Liver (tissue), 9 donors: Measurements from ENCODE around the gene KIAA0930. TPM values are rescaled to one million over a fixed set of nuclear protein-coding genes. Genes with fewer than 3 reads are reported as not detected.

Experiments
- DNase-seq: peaks from one replicate; pipeline ENCODE4 v3.0.0-alpha.2; 2017; ENCODE audit warnings: low spot score
- H3K27ac ChIP-seq, 2 donors: one replicate each; pipeline ENCODE4 v1.7.0; 2013; ENCODE audit warnings: inconsistent platforms in 2 of 2, low read length in 2 of 2, control low read depth in 1 of 2, low read depth in 1 of 2, mild to moderate bottlenecking in 1 of 2
- H3K27me3 ChIP-seq, 4 donors: one replicate each; pipeline versions ENCODE4 v1.6.1 to v1.7.0; 2013; ENCODE audit warnings: low read length in 3 of 4, inconsistent platforms in 1 of 4, mild to moderate bottlenecking in 1 of 4, moderate library complexity in 1 of 4; ENCODE audit not compliant: control insufficient read depth in 4 of 4, insufficient read depth in 4 of 4
- H3K36me3 ChIP-seq, 4 donors: one replicate each; pipeline versions ENCODE4 v1.6.1 to v1.7.0; 2013; ENCODE audit warnings: low read length in 3 of 4, mild to moderate bottlenecking in 3 of 4, low read depth in 1 of 4, moderate library complexity in 1 of 4; ENCODE audit not compliant: control insufficient read depth in 4 of 4, insufficient read depth in 3 of 4
- H3K4me1 ChIP-seq, 4 donors: one replicate each; pipeline versions ENCODE4 v1.6.1 to v1.7.0; 2013; ENCODE audit warnings: low read length in 3 of 4, mild to moderate bottlenecking in 3 of 4, moderate library complexity in 1 of 4; ENCODE audit not compliant: control insufficient read depth in 4 of 4, insufficient read depth in 4 of 4
- H3K4me3 ChIP-seq, 3 donors: one replicate each; pipeline versions ENCODE4 v1.6.1 to v1.7.0; 2013; ENCODE audit warnings: low read length in 3 of 3, control low read depth in 1 of 3, low read depth in 1 of 3, mild to moderate bottlenecking in 1 of 3
- H3K9ac ChIP-seq, 2 donors: one replicate each; pipeline ENCODE4 v1.7.0; 2013; ENCODE audit warnings: low read length in 2 of 2, mild to moderate bottlenecking in 2 of 2, moderate library complexity in 2 of 2, control low read depth in 1 of 2, low read depth in 1 of 2
- H3K9me3 ChIP-seq, 4 donors: one replicate each; pipeline versions ENCODE4 v1.6.1 to v1.7.0; 2013; ENCODE audit warnings: low read length in 3 of 4; ENCODE audit not compliant: control insufficient read depth in 4 of 4
- CTCF ChIP-seq: fragments of 150-350 bp; IDR thresholded peaks from 2 replicates; pipeline ENCODE4 v1.5.1; 2017; ENCODE audit warnings: improper control_type of control experiment, low read depth, low read length; ENCODE audit not compliant: missing input control
- EGR1 ChIP-seq, 2 donors: IDR thresholded peaks; 2 replicates each; pipeline ENCODE4 v1.6.1; 2016 to 2018; ENCODE audit warnings: antibody characterized with exemption in 2 of 2, low read depth in 2 of 2
- FOXA1 ChIP-seq: IDR thresholded peaks from 2 replicates; pipeline ENCODE4 v1.6.1; 2016; ENCODE audit warnings: antibody characterized with exemption
- FOXA2 ChIP-seq: IDR thresholded peaks from 2 replicates; pipeline ENCODE4 v1.6.1; 2016; ENCODE audit warnings: antibody characterized with exemption
- HNF4A ChIP-seq, 2 donors: conservative IDR thresholded peaks; 2 replicates each; pipeline ENCODE4 v1.6.1; 2016; ENCODE audit warnings: antibody characterized with exemption in 2 of 2, mild to moderate bottlenecking in 2 of 2
- HNF4G ChIP-seq: IDR thresholded peaks from 2 replicates; pipeline ENCODE4 v1.6.1; 2016; ENCODE audit warnings: antibody characterized with exemption
- MAX ChIP-seq: IDR thresholded peaks from 2 replicates; pipeline ENCODE4 v1.6.1; 2016; ENCODE audit warnings: antibody characterized with exemption
- NR2F2 ChIP-seq: IDR thresholded peaks from 2 replicates; pipeline ENCODE4 v1.6.1; 2016; ENCODE audit warnings: antibody characterized with exemption
- REST ChIP-seq: IDR thresholded peaks from 2 replicates; pipeline ENCODE4 v1.6.1; 2016; ENCODE audit warnings: antibody characterized with exemption, mild to moderate bottlenecking
- RXRA ChIP-seq, 2 donors: IDR thresholded peaks; 2 replicates each; pipeline ENCODE4 v1.6.1; 2017 to 2018; ENCODE audit warnings: antibody characterized with exemption in 2 of 2, mild to moderate bottlenecking in 1 of 2
- SP1 ChIP-seq: IDR thresholded peaks from 2 replicates; pipeline ENCODE4 v1.6.1; 2018; ENCODE audit warnings: antibody characterized with exemption, mild to moderate bottlenecking
- TAF1 ChIP-seq: conservative IDR thresholded peaks from 2 replicates; pipeline ENCODE4 v1.6.1; 2016; ENCODE audit warnings: antibody characterized with exemption, mild to moderate bottlenecking
- ZBTB33 ChIP-seq: IDR thresholded peaks from 2 replicates; pipeline ENCODE4 v1.6.1; 2016; ENCODE audit warnings: antibody characterized with exemption
- WGBS: extraction: QIAGEN DNeasy Blood & Tissue Kit; methylation state at CpG from one replicate; pipeline ENCODE4 v1.1.7; 2013; 5-methylcytosine and 5-hydroxymethylcytosine counted together
- polyA plus RNA-seq, 2 donors: library from polyadenylated mRNA; stranded (reverse) in 1 of 2; unstranded in 1 of 2; fragments of 200-250 nt in 1 of 2; fragments of >200 nt in 1 of 2; fragmentation: Nextera tagmentation in 1 of 2; extraction: Ambion mirVana in 1 of 2; gene quantifications; one replicate each; pipeline versions ENCODE4 v1.2.1 to v1.2.3, GENCODE V29; 2013 to 2015
- total RNA-seq, 2 donors: library from RNA; depleted of rRNA; stranded (reverse); fragments of >200 nt; gene quantifications; one replicate each; pipeline ENCODE4 v1.2.3, GENCODE V29; 2014
- donor health status: healthy.
- donor health status: healthy.
- donor health status: healthy.
- donor health status: healthy.
- donor health status: healthy.

Gene KIAA0930
- total and polyA plus RNA-seq, 4 donors, result 6.1 to 30.0 (median 17.6) TPM

GRCh38 chr22:45211435-45211834 lies 29.3 kb downstream of the KIAA0930 start:
- TF ChIP-seq TAF1 (no peak), HNF4A (conservative IDR thresholded peaks at IDR 0.05) (no peak), MAX (no peak), FOXA2 (no peak), CTCF (no peak), SP1 (no peak), FOXA1 (no peak), RXRA (IDR thresholded peaks at IDR 0.05) (no peak), REST (no peak), HNF4G (no peak), ZBTB33 (no peak), EGR1 (IDR thresholded peaks at IDR 0.05; ENCODE audit: low read depth in 2 of 2) (no peak)
- Histone ChIP-seq H3K36me3 (peaks cover 0 to 7% (median 1%) of the 10 kb centered on the region in 4 donors), H3K27ac (no peak overlapping the region), H3K9ac (no peak overlapping the region), H3K4me3 (no peak overlapping the region), H3K9me3 (no peaks in the 10 kb centered on the region), H3K4me1 (peaks cover 0 to 3% (median 0%) of the 10 kb centered on the region in 4 donors), H3K27me3 (no peaks in the 10 kb centered on the region)
- 92% methylated on average over 8 of the region's 8 CpGs for WGBS
- no peak for DNase-seq

- H3K4me3 ChIP-seq, result no peak overlapping the region
These were observed 29.7 kb downstream of the KIAA0930 start for GRCh38 chr22:45210991-45211390.

More at GRCh38 chr22:45210991-45211390, 29.7 kb downstream of the KIAA0930 start:
- Histone ChIP-seq H3K9me3 (no peaks in the 10 kb centered on the region), H3K36me3 (peaks cover 0 to 7% (median 1%) of the 10 kb centered on the region in 4 donors), H3K4me1 (peaks cover 0 to 3% (median 0%) of the 10 kb centered on the region in 4 donors), H3K27ac (no peak overlapping the region), H3K27me3 (no peaks in the 10 kb centered on the region), H3K9ac (no peak overlapping the region)
- DNase-seq, result no peak
- WGBS, result 96% methylated on average over 8 of the region's 8 CpGs
- no peak for TF ChIP-seq ZBTB33
- TF ChIP-seq NR2F2, result no peak
- TF ChIP-seq RXRA (IDR thresholded peaks at IDR 0.05), result no peak
- TF ChIP-seq FOXA1, result no peak
- TF ChIP-seq REST, result no peak
